NCI-H510A treated with DMSO at 0.1 percent for 48 hours (cell line): ENCODE results near the gene APOLD1.
A peak's percentile ranks its signal among the peaks of the same experiment; 100 is the strongest.
"Not testable (repeated sequence)": the region's sequence is repeated elsewhere in the genome, so short reads cannot be mapped to it uniquely, and the experiment has no call there.

ENCODE experiments used
- DNase-seq: peaks from one replicate; lab custom pipeline; 2025; lab: John Stamatoyannopoulos, UW

The APOLD1 gene

GRCh38 chr12:12807970-12808702, 22.7 kb downstream of the APOLD1 start:
- DNase-seq = peak; percentile 63

GRCh38 chr12:12810553-12811021, 25.1 kb downstream of the APOLD1 start:
- peak; percentile 43 for DNase-seq

DNA sequence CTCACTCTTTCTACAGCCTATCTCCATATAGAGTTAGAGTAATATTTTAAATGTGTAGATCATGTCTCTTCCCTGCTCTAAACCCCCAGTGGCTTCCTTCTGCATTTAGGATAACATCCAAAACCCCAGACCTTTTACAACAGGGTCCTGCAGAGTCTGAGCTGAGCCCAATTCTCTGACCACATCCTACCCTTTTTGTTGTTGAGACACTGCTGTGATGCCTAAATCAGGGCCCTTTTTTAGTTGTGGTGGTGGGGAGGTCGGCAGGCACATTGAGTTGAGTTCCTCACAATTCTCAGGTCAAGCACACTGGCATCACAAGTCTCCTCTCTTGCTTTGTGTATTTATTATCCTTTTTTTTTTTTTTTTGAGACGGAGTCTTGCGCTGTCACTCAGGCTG, 25.9 kb downstream of the APOLD1 start:
- no peak for DNase-seq

DNA sequence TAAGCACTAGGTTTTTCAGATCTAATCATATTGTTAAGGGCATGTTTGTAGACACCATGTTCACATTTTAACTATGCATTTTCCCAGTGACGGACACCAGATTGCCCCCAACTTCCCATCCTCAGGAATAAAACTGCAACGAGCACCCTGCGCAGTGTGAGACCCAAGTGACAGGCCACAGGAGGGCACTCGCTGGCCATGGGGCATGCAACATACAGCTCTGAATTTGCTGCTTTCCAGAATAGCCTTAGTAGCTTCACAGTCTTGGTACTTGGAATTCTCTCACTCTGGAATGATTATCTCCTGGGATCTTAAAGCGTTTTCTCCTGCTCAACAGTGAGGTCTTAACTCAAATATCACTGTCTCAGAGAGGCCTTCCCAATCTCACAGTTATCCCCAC, 26.7 kb downstream of the APOLD1 start:
- no peak for DNase-seq

DNA sequence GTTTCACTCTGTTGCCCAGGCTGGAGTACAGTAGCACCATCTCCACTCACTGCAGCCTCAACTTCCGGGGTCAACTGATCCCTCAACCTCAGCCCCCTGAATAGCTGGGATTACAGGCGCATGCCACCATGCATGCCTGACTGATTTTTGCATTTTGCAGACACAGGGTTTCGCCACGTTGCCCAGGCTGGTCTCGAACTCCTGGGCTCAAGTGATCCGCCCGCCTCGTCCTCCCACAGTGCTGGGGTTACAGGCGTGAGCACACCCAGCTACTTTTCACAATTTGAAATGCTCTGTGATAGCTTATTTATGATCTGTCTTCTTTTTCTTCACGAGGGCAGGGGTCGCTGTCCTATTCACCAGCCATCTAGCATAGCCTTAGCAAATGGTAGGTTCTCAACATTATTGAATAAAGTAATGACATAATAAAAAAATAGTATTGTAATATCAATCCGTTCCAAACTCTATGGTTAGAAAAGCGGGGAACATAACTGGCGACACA, 27.2 kb downstream of the APOLD1 start:
- no peak for DNase-seq

GRCh38 chr12:12813120-12814101, 28.0 kb downstream of the APOLD1 start, which contains the start of gene DDX47:
TSS of gene DDX47 (plus strand) at chr12:12813346. CDS start at chr12:12813368, 22 bp downstream.
- DNase-seq = peak; percentile 92

DNA sequence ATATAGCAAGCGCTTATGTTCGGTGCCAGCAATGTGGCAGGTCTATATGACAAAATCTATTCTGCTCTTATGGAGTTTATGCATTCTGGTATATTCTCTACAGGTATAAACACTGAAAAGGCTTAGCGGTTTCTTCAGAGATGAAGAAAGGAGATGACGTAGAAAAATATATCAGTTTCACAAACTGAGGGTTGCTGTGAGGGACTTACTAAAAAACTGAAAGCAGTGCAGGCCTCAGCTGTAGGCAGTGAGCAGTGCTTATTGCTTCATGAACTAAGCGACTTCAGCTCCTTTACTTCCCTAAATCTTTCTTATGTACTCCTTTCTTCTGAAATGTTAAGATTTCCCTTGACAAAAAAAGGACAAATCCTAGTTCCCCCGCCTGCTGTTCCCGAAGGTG, 32.2 kb downstream of the APOLD1 start:
- DNase-seq = no peak

DNA sequence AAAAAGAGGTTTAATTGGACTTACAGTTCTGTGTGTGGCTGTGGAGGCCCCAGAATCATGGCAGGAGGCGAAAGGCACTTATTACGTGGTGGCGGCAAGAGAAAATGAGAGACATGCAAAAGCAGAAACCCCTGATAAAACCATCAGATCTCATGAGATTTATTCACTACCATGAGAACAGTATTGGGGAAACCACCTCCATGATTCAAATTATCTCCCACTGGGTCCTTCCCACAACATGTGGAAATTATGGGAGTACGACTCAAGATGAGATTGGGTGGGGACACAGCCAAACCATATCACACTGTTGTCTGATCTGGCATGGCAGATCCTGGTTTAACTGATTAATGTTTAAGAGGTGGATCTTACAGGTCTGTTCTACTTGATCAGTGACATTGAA, 33.2 kb downstream of the APOLD1 start:
- DNase-seq = no peak

GRCh38 chr12:12819221-12819620, 33.8 kb downstream of the APOLD1 start:
- DNase-seq = no peak

- DNase-seq = no peak
Measured at GRCh38 chr12:12819752-12820311, 34.4 kb downstream of the APOLD1 start.

DNA sequence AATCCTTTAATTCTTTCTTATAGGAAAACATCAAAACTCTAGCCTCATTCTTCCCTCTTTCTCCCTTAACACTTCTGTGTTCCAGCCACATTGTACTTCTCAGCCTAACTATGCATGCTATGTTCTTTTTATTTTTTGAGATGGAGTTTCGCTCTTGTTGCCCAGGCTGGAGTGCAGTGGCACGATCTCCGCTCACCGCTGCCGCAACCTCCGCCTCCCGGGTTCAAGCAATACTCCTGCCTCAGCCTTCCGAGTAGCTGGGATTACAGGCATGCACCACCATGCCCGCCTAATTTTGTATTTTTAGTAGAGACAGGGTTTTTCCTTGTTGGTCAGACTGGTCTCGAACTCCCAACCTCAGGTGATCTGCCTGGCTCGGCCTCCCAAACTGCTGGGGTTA, 34.9 kb downstream of the APOLD1 start:
- DNase-seq = not testable (repeated sequence)

DNA sequence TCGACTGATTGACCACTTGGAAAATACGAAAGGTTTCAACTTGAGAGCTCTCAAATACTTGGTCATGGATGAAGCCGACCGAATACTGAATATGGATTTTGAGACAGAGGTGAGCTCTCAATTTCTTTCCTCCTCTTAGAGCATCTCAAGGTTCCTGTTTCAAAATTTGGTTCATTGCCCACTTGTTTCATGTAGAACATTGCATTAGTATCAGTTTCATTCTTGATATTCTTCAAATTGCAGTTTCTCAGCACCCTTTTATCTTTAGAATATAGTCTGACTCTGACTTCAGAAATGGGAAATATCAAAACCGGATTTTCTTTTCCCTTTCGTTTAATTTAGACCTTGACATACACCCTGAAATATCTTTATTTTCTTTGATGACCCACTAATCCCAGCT, 36.5 kb downstream of the APOLD1 start:
- no peak for DNase-seq

DNA sequence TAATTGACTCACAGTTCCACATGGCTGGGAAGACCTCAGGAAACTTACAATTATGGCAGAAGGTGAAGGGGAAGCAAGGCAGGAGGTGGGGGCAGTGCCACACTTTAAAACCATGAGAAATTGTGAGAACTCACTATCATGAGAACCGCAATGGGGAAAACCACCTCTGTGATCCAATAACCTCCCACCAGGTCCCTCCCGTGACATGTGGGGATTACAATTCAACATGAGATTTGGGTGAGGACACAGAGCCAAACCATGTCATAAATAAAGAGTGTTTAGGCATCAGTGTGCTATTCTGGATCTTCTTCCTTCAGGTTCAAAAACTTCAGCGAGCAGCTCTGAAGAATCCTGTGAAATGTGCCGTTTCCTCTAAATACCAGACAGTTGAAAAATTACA, 37.4 kb downstream of the APOLD1 start:
- no peak for DNase-seq

DNA sequence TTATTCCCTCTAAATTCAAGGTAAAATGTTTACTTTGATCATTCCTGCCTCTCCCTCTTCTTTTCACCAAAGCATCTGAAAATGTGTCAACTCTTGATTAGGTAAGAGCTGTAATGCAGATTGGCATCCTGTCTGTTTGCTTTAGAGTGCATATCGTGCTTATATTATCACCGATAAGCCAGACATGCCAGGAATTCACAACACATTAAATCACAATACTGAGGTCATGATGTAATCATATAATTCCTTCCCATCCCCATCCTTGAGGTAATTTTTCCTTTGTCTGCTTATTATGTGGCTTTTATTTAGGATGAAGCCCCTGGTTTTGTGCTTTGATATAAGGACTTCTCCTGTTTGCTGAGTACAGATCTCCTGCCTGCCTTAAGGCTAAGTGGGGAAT, 37.8 kb downstream of the APOLD1 start:
- DNase-seq = no peak

DNA sequence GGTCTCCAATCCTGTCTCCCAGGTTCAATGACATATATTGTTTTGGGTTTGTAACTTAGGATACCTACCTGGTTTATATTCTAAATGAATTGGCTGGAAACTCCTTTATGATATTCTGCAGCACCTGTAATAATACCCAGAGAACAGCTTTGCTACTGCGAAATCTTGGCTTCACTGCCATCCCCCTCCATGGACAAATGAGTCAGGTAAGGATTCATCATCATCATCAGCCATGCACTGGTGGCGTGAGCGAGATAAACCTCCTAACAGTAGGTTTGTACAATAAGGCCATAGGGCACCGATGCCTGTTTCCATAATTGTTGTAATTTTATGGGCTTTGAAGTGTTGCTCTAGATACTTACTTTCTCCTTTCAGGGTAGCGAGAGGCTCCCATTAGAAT, 38.4 kb downstream of the APOLD1 start:
- no peak for DNase-seq

GRCh38 chr12:12835378-12836146, 50.1 kb downstream of the APOLD1 start:
- no peak for DNase-seq

DNA sequence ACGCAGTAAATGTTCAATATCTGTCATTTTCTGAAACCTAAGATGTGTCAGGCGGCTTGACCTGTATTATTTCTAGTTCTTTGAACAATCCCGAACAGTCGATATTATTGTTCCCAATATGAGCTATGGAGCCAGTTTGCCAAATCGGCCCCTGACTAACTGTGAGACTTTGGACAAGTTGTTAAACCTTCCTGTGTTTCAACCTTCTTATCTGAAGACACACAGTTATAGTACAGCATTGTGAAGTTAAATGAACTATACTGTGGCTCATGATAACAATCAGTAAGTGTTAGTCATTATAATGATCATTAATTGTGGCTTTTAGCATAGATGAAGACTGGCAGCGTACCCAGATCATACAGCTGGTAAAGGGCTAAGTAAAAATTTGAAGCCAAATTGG, 51.1 kb downstream of the APOLD1 start:
- DNase-seq = no peak

DNA sequence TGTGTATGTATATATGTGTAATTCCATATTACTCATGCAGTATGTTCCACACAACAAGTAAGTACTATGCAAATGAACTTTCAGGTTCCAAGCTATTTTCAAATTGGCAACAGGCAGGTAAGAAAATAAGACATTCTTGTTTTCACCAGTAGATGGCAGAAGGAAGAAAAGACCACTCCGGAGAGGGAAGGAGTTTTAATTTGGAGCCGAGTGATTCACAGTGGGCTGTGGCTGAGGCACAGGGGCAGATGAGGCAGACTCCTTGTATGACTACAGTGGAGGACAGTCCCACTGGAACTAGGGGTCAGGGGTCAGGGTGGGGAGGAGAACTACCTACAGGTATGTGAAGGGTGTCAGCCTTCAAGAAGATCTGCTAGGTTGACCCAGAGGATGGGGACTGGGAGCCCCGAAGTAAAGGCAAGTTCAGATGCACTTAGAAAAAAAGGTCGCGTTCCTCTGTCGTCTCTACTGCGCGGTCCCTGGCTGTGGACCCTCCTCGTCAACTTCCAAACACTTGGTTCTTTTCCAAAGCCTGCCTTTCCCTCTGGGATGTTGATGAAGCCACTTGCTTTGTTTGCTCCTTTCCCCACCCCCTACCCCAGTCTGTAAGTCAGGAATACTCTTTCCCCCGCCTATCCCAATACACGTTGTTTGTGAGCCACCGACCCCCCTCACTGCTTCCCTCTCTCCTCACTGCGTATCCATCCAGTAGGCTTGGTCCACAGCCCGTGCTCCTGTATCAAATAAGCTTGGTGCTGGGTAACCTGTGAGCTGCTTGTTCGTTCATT, 51.8 kb downstream of the APOLD1 start:
- peak; percentile 43 for DNase-seq

- no peak for DNase-seq
Measured at GRCh38 chr12:12837813-12838153, 52.3 kb downstream of the APOLD1 start.

GRCh38 chr12:12839003-12839395, 53.5 kb downstream of the APOLD1 start:
- DNase-seq = no peak

- not testable (repeated sequence) for DNase-seq
Measured at GRCh38 chr12:12839439-12839838, 54.0 kb downstream of the APOLD1 start.
